Bone marrow (tissue), 2 donors: Measurements from ENCODE around the gene RASL12.
A peak's percentile ranks its signal among the peaks of the same experiment; 100 is the strongest.
"Not testable (repeated sequence)": the region's sequence is repeated elsewhere in the genome, so short reads cannot be mapped to it uniquely, and the experiment has no call there.

Experiments used
- DNase-seq, 2 donors: peaks; one replicate each; lab custom pipeline; 2025; lab: John Stamatoyannopoulos, UW

Gene RASL12, protein sequence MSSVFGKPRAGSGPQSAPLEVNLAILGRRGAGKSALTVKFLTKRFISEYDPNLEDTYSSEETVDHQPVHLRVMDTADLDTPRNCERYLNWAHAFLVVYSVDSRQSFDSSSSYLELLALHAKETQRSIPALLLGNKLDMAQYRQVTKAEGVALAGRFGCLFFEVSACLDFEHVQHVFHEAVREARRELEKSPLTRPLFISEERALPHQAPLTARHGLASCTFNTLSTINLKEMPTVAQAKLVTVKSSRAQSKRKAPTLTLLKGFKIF

DNA sequence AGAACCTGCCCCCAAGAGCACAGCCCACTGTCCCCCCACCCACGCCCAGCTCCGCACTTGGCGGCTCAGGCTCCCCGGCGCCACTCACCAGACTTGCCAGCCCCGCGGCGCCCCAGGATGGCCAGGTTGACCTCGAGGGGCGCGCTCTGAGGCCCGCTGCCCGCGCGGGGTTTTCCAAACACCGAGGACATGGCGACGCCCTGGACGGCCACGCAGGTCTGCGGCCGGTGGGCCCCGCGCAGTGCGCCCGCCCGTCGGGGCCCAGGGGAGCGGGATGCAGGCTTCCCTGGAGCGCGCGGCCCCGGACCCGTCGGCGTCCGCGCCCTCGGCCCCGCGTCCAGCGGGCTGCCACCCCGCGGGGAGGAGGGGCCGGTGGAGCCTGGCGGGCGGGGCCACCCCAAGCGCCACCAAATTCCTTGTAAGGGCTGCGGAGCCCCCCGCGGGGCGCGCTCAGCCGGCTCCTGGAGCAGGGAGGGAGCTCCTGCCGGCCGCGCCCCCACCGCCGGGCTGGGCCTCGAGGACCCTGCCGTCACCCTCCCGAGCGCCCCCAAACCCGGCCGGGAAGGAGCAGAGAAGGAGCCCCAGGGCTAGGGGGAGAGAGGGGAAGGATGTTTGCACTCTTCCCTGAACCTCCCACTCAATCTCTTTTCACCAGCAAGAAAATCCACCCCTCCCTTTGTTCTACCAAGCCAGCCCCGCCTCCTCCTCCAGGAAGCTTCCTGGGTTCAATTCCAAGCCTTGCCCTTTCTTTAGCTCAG lies at the start of gene RASL12:
Gene RASL12, minus strand, starts transcription at position 347 of the 758 bp plus-strand sequence. Its CDS starts 156 bp downstream, at position 191.
- DNase-seq: no peak

DNA sequence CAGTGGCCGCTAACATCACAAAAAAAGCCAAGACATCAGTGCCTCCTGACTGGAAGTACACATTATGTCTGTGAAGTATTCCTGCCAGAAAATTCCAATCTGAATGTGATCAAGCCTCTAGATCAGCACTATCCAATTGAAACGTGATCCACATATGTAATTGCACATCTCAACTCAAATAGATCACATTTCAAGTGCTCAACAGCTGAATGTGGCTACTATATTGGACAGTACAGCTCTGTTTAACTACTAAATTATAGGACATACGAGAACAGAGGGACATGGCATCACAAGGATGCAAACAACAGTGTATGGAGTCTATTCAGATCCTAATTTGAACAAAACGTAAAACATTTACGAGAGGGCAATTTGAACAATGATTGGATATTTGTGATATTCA lies 47.8 kb upstream of the RASL12 start:
- DNase-seq: no peak

DNA sequence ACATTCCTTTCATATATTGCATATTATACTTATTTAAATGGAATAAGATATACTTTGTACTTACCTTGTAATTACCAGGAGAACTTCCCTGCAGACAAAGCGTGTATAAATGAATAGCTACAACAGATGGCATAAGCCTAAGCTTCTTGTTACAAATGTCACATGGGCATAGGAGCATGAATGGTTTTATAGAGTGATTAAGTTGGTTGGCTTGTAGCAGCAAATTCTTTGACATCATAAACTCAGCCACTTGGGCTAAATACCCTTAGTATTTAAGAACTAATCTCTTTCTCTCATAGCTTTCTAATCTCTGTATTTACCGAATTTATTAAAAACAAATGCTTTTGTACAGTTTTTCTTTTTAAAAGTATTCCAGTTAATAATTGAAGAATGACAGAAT lies 47.3 kb upstream of the RASL12 start, which contains the start of gene UBAP1L:
Gene UBAP1L, minus strand, starts transcription at position 115 of the 400 bp plus-strand sequence. CDS start 8,985 bp downstream, outside the sequence.
- DNase-seq: no peak

DNA sequence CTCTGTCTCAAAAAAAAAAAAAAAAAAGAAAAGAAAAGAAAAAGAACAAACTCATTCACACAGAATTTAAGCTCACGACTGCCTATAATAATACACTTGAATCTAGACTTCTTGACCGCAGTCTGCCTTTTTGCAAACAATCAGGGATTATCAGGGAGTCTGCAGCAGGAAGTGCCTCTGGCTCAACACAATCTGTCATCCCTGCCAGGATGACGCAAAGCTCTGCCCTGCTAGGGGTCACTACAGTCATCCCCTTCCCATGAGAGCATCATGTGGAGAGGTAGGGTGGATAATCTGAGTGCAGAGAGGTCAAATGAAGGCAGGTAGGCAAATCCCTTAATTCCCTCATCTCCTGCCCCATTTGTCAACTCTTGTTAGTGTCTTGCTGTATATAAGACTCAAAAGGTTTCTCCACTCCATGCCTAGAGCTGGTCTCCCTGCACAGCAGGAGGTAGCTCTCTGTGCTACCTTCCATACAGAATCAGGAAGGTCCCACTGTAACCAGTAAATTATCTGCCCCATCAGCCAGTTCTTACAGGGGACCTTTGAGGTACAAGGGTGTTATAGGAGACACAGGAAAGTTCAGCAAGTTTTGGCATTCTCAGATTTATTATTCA lies 43.0 kb upstream of the RASL12 start:
- DNase-seq: no peak

DNA sequence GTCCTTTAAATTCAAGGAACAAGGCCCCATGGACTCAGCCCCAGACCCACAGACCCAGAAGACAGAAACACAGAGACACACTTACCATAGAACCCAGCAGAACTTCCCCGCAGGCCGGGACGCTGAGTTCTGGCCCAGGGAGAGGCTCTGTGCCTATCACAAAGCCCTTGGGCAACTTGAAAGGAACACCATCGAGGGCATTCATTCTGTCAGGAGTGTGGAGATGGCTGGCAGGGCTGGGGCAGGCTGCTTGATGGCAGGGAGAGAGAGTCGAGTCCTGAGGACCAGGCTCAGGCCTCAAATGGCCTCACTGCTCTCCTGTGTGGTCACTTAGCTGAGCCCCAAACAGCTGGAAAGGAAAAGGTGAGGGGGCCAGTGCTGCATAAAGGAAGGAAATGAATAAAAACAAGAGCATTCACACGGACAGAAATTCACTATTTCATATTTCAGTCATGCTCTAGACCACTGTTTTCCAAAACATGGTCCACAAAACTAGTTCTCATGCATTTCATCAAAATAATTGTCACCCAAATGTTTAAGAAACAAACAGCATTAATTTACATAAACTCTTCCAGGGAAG lies 38.3 kb upstream of the RASL12 start:
- no peak for DNase-seq

DNA sequence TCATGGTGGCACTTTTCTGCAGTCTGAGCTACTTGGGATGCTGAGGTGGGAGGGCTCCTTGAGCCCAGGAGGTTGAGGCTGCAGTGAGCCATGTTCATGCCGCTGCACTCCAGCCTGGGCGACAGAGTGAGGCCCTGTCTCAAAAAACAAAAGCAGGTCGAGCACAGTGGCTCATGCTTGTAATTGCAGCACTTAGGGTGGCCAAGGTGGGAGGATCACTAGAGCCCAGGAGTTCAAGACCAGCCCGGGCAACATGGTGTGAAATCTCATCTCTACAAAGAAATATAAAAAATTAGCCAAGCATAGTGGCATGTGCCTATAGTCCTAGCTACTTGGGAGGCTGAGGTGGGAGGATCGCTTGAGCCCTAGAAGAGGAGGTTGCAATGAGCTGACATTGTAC lies 37.2 kb upstream of the RASL12 start:
- no peak for DNase-seq

DNA sequence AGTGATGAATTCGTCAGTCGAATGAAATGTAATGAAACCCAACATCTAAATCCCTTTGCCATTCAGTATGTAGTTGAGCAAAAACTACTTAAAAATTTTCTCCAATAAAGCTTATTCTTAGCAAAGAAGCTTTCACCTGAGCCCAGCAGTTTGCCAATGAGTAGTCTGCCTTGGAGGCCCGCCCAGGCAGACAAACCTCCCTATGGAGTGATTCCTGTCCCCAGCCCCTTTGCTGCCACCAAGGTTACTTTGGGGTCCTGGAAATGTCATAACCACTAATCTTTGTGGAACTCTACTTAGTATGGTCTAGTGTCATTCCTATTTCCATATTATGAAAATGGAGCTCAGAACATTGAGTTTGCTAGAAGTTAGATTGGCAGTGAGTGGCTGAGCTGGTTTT lies 35.1 kb upstream of the RASL12 start:
- DNase-seq: no peak

DNA sequence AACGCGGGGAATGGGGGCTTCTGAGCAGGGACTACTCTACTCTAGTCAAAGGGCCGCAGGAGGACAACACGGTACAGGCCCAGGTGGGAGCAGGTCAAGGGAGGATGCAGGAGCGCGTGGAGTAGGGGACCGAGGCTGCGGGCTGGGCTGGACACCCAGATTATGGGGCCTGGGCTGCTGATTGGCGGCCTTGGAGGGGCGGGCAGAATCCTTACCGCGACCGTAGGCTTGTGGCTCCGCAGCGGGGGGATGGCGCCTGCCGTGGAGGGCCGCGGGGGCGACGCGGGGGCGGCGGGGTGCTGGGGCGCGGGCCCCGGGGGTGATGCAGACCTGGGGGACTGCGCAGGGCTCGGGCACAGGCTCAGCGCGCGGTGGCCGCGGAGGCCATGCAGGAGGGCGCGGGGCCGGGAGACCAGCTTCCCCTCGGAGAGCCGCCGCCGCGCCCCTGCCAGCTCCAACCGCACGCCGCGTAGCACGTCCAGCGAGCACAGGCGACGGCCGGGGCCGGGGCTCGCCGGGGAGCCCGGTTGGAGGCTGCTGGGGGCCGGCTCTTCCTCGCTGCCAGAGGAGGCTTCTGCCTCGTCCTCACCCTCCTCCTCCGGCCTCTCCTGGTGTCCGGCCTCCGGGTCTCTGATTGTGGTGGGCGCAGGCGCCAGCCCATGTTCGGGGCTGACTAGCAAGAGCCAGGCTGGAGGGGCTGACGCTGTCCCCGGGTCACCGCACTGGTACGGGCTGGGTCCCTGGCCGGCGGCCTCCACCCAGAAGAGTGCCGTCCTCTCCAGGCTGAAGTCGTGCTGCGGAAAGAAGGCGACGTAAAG lies 34.3 kb upstream of the RASL12 start:
- DNase-seq: no peak

DNA sequence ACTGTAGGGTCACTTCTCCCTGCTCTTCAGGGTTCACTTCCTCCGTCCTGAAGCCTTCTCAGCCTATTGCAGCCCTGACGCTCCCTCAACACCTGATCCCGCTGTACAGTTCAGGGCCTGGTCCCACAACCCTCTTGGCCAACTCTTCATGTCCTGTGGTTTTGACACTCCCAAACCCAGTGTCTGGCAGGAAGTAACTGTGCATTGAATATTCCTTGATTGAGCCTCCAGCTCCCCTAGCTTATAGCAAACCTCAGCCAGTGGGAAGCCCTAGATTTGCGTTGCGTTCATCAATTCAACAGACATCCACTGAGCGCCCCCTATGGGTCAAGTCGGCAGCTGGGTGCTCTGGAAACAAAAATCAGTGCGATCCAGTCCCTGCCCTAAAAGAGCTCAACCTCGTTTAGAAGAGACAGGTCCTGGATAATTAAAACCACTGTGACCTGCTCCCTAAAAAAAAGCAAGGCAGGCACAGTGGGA lies 33.7 kb upstream of the RASL12 start:
- DNase-seq: peak; percentile 16 to 21

DNA sequence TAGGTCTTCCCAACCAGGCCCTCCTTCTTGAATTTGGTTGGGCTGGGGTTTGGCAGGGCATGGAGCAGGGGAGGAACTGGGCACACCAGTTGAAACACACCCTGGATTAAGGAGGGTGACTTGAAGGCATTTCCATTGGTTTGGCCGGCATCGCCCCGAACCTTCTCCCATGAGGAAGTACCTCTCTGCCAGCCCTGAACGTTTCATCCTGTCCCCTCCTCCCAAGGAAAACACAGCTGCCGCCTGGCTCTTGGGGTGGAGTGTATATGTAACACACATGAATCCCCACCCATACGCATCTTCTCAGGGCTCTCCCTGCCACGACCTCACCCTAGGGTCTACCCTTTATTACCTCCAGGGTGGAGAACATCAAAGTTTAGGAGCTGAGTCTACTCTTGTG lies 32.7 kb upstream of the RASL12 start:
- DNase-seq: no peak

DNA sequence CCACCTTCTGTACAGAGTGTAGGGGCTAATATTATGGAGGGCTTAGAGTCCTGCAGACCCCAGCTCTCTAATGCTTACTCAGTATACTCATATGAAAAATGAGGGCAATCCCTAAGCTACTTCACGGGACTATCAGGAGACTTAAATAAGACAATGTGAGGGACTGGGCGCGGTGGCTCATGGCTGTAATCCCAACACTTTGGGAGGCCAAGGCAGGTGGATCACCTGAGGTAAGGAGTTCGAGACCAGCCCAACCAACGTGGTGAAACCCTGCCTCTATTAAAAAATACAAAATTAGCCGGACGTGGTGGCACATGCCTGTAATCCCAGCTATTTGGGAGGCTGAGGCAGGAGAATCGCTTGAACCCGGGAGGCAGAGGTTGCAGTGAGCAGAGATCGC lies 32.0 kb upstream of the RASL12 start:
- not testable (repeated sequence) for DNase-seq

DNA sequence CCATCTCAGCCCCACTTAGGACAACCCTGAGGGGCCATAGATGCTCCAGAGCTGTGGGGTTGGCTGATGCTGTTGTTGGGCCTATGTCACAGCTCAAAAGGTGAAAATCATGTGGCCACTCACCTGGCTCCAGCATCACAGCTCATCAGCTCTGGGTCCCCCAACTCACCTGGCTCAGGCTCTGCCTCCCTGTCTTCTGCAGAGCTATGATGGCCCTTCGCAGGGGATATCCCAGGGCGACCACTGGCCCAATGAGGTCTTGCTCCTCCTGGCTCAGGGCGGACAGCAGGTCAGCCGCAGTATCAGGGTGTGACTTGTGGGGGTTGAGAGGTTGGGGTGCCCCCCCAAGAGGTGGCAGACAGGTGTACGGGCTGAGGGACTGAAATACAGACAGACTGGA lies 31.5 kb upstream of the RASL12 start:
- no peak for DNase-seq

DNA sequence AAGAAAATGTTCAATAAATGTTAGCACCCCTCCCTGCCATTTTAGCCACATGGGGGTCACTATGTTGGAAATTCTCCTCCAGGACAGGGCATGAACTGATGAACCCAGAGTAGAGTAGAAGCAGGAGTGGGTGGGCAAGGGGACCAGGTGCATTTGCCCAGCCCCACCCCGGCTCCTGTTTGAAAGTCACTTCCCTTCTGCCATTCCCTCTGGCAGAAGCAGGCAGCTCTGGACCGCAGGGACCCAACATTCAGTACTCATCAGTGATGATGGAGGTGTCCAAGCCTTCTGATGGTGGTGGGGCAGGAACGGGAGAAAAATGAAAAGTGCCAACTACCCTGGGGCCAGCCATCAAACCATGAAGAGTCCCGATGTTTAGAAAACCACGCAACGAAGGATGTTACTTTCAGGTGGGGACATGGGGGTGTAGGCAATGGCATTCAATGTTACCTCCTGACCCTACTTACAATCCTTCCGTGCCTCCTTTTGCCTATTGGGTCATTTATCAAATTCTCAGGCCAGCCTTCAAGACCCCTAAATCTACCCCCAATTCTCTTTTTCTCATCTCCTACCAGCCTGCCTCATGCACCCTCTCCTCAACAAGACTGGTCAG lies 30.0 kb upstream of the RASL12 start:
- no peak for DNase-seq

DNA sequence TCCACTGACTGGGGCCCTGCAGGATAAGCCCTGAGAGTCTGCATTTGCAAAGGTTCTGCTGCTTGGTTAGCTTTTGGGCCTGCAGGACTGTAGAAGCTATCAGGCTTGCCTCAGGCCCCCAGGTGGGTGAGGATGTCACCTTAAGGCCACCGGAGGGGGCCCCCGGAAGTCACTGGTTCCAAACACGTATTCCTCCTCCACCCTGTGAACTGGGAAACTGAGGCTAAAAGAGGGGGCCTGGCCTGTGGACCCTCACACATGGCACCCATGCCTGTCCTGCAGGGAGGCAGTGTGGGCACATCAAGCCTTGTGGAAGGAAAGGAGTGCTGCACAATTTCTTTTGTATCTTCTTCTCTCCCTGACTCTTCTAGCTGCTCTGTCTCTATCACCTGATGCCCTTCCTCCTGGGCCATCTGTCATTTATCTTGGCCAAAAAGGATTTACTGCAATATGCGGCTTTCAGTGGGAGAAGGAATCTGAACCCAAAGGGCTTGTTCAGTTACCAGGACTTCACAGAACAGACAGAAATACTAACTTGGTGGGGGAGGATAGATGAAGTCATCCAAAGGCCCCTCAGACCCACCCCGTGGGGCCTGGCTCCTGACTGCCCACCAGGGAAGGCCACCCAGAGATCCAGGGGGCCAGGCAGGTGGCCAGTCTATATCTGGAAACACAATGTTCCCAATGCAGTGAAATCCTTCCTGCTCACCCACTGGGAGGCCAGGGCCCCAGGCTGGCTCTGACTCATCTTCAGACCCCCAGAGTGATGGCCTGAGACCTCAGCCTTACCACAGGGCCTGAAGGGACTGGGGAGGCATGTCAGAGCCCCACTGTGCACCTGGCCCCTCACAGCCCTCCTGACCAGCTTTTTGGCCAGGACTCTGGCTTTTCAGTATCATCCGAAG lies 28.9 kb upstream of the RASL12 start:
- no peak for DNase-seq

DNA sequence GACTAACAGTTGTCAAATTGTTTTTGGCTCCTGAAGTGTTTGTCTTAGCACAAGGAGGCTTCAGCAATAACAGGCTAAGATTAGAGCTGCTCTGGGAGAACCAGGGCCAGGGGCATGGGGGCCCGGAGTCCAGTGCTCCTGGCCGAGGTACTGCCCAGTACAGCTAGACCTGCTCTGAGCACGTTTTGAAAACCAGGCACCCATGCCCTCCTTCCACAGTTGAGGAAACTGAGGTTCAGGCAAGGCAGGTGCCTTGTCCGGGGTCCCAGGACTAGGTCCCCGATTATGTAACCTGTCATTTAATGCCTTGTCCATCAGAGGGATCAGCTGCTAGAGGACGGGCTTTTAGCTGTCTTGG lies 27.9 kb upstream of the RASL12 start:
- no peak for DNase-seq

DNA sequence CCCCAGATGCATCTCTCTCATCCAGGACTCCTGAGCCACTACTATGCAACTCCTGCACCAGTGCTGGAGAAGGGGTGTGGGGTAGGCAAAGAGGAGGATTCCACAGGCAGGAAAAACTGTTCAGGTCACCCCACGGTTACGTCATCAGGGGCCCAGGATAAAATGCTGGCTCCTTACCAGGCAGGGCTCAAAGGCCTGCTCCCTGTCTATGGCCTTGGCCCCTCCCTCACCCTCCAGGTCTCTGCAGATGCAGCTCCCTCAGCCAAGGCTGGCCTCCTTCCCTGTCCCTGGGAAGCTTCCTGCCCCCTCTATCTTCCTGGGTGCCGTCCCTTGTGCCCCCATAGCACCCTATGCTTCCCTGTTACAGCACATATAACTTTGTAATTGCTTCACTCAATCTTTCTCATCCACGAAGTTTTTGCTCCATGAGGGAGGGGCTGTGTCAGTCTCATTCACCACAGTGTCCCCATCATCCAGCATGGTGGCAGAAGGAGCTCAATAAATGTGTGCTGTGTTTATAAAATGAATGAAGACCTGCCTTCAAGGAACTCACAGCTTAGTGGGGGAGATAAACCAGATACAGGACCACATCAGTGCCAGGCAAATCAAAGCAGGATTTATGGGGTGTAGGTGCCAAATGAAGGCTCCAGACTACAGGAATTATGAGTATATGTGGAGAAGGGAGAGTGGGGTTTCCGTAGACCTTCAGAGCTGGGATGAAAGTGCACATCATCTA lies 27.4 kb upstream of the RASL12 start:
- no peak for DNase-seq

DNA sequence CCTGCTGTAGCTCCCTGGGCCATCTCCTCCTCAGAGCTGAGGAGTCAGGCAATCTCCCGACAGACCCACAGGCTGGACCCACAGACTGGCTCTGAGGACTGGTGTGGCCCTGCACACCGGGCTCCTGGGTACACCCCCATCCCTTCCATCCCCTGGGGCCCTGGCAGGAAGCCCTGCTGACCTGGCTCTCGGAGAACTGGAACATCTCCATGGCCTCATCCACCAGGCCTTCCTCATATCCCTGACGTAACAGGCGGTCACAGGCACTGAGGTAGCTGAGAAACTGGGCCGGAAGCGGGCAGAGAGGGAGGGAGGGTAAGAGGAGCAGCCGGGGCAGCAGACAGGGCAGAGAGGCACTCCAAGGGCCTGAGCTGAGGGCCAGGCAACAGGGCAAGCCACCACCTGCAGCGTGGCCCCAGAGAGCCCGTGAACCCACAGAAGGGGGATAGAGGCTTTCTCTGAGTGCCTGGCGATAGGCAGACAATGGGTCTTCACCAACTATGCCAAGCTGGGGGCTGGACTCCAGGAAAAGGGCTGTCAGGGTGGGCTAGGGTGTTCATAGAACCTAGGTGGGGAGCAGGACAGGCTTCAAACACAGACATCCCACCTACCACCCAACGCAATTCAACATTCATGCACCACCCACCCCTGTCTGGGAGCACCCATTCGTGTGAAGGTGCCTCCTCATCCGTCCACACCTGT lies 26.7 kb upstream of the RASL12 start:
- no peak for DNase-seq

DNA sequence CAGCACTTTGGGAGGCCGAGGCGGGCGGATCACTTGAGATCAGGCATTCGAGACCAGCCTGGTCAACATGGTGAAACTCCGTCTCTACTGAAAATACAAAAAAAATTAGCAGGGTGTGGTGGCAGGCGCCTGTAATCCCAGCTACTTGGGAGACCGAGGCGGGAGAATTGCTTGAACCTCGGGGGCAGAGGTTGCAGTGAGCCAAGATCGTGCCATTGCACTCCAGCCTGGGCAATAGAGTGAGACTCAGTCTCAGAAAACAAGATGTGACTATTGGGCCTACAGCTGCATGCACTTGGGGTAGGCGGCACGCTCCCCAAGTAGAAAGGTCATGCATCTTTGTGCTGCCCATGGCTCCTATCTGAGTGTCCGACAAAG lies 26.0 kb upstream of the RASL12 start:
- DNase-seq: not testable (repeated sequence)
